GF-D8 (cell line): ENCODE data around the gene PILRB.
"Not testable (repeated sequence)": the region's sequence is repeated elsewhere in the genome, so short reads cannot be mapped to it uniquely, and the experiment has no call there.

ENCODE experiments used
- DNase-seq: peaks from one replicate; lab custom pipeline; 2025; lab: John Stamatoyannopoulos, UW

The PILRB gene

DNA sequence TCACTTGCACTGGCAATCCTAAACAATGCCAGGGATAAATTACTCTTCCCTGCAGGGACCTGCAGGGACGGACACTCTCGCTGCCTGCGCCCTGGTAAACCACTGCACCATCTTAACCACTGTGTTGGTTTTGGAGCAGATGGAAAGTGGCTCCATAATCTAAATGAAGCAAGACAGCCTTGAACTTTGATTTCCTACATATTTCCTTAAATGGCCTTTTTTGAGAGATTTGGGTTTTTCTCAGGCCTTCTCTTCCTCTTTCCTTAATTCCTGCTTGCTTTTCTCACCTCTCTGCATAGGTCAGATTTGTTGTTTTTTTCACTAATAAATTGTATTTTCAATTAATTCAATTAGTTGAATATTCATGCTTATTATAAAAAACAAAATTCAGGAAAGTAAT lies 18.1 kb downstream of the PILRB start:
- DNase-seq = no peak

GRCh38 chr7:100378114-100378755 lies 20.3 kb downstream of the PILRB start:
- no peak for DNase-seq

GRCh38 chr7:100380196-100380595 lies 22.3 kb downstream of the PILRB start:
- DNase-seq = no peak

GRCh38 chr7:100381531-100382233 lies 23.8 kb downstream of the PILRB start:
- not testable (repeated sequence) for DNase-seq

GRCh38 chr7:100382234-100382853 lies 24.4 kb downstream of the PILRB start:
- DNase-seq = not testable (repeated sequence)

DNA sequence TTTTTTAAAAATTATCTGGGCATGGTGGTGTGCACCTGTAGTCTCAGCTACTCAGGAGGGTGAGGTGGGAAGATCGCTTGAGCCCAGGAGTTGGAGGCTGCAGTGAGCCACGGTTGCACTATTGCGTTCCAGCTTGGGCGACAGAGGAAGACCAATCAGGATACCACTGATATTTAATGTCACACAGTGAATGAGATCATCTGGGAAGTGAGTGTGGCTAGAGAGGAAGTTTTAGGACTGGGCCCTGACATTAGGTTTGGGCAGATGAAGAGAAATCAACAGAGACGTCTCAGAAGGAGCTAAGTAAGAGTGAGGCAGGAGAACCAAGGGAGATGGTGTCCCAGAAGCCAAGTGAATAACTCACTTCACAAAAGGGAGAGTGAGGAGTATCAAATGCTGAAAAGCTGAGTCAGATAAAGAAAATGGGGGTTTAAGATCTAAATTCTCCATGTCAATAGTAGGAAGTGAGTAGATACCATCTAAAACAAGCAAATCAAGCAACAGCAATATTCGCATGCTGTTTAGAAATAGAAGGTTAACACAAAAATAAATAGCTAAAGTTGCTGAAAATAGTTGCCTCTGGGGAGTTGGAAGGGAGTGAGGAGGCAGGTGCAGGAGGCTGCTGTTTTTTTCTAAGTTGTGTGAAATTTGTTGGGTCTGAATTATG lies 26.8 kb downstream of the PILRB start:
- no peak for DNase-seq

DNA sequence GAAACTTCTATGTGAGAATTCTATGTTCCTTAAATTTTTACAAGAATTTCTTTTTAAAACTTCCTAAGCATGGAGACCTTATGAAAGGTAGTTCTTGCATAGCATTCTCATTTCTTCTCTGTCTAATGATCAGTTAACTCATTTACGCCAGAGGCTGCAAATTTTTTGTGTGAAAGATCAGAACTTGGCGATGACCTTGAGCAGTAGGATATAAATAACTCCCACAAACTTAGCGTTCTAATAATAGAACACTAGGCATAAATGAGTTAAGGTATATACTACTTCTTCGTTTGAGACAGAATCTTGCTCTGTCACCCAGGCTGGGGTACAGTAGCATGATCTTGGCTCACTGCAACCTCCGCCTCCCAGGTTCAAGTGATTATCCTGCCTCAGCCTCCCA lies 29.0 kb downstream of the PILRB start:
- no peak for DNase-seq

GRCh38 chr7:100387695-100388094 lies 29.8 kb downstream of the PILRB start:
- no peak for DNase-seq

- no peak for DNase-seq
Observed at GRCh38 chr7:100389437-100390088, 31.6 kb downstream of the PILRB start.

GRCh38 chr7:100390286-100391009 lies 32.5 kb downstream of the PILRB start:
- DNase-seq = no peak

DNA sequence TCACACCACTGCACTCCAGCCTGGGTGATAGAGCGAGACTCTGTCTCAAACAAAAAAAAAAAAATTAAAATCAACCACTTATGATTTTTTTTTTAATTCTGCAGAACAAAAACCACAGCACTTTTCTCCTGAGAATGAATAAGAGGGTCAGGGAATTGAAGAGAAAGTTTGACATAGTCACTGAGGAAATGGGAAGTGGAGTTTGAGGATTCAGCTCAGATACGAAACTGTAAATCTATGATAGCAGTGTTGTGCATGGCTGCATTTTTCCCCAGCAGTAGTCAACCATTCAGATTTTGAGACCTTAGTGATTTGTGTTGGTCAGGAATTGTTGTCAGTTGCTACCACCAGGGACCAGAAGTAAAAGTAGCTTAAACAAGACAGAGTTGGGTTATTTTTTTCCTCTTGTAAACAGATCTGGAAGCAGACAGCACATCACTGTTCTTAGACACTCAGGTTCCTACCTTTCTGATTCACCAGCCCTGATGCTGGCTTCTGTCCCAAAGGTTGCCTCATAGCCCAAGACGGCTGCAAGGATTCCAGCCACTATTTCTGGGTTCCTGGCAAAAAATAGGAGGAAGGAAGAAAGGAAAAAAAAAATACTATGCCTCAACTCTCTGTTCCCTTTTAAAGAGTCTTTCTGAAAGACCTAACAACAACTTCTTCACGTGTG lies 35.5 kb downstream of the PILRB start:
- no peak for DNase-seq

DNA sequence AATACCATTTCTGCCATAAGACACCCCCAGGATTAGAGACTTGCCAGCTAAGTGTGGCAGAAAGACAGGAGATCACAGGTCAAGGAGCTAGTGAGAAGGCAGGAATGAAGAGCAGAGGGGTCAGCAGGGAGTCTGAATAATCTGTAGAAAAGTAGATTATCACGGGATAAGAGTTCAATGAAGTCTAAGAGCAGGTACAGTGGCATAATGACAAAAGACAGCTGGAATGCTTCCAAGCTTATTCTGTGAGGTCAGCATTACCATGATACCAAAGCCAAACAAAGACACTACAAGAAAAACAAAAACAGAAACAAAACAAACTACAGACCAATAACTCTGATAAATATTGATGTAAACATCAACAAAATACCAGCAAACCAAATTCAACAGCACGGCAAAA lies 36.2 kb downstream of the PILRB start:
- no peak for DNase-seq

GRCh38 chr7:100396421-100396982 lies 38.6 kb downstream of the PILRB start:
- peak; percentile 25 for DNase-seq

DNA sequence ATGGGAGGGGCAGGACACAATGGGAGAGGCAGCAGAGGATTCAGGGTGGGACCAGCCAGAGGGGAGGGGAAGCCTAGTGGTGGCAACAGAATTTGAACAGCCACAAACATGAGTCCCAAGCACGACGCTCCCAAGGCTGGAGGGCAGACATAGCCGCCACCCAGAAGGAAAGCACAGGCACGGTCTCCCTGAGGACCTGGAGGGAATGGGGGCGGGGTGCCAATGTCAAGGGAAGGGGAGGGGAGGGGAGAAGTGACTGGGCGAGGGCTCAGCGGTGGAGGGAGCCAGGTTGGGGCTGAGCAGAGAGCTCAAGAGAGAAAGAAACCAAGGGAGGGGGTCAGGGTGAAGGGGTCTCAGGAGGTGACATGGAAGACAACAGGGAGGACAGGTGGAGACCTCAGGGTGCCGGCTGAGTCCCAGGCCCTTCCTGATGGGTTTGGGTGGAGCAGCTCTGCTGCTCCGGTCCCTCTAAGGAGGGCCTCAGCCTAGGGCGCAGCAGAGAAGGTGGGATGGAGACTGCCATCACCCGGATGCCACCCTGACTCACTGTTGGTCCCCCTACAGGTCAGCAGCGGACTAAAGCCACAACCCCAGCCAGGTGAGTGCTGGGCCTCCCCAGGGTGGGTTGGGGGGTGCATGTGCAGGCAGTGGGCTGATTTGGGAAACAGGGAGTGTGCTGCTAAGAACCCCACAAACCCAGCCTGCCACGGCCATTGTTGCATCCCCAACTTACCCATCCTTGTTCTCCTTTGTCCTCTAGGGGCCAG lies 39.6 kb downstream of the PILRB start:
- DNase-seq = no peak

DNA sequence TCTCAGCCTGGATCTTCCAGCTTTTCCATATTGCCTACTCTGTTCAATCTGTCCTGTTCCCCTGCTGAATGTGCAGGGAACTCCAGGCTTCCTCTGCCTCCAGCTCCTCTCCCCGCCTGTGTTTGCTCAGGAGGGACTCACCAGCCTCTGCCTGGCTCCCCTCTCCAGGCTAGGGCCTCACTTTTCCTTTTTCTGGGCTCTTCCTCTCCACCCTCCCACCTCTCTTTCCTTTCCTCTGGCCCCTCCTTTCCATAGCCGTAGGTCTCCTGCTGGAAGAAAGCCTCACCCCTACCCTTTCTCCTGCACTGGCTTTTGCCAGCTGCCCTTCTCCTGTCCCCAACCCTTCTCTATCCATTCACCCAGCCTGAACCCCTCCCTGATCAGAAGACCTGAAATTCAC lies 40.3 kb downstream of the PILRB start:
- no peak for DNase-seq

GRCh38 chr7:100400041-100400440 lies 42.1 kb downstream of the PILRB start:
- no peak for DNase-seq

DNA sequence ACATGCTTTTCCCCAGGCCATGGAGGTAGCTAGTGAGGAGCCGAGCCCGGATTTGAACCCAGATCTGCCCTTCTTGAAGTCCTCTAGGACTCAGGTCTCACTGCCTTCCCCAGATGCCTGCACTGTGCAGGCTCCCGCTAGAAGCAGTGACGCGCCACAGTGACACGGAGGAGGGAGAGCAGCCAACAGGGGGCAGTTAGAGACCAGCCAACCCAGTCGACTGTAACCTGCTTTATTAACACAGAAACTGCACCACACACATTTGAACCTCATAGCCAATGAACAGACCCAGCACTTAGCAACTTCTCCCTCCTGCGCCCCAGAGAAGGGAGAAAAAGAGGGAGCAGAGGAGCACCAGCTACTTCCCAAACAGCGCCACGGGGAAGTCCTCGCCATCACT lies 42.7 kb downstream of the PILRB start:
- no peak for DNase-seq

GRCh38 chr7:100401811-100402210 lies 43.9 kb downstream of the PILRB start:
- DNase-seq = no peak

GRCh38 chr7:100402241-100402640 lies 44.3 kb downstream of the PILRB start:
- DNase-seq = no peak

GRCh38 chr7:100406767-100407166 lies 48.9 kb downstream of the PILRB start:
- DNase-seq = no peak
